ENCODE data around the gene DUSP19. TPM values are rescaled to one million over a fixed set of nuclear protein-coding genes. Genes with fewer than 3 reads are reported as not detected.

Gene DUSP19
- polyA plus RNA-seq, 1 of the 3 experiments (the other 2 are of a cell fraction) = 0.85 TPM

- H3K9me3 ChIP-seq = no peaks in the 10 kb centered on the region
- ChIA-PET POLR2A (no interaction called here), CTCF (interaction anchor here (1.5 kb wide), 1 partner anchor 12 kb away, joined by 3 read pairs; no protein-coding TSS in a partner anchor)
Observed at GRCh38 chr2:183059561-183059960, 19.0 kb upstream of the DUSP19 start.

GRCh38 chr2:183060571-183061231, 17.8 kb upstream of the DUSP19 start:
- WGBS (ENCODE audit: low lambda C conversion rate) = 96% methylated on average over 14 of the region's 14 CpGs
- POLR2A ChIA-PET = no interaction called here
- H3K9me2 ChIP-seq = no peaks in the 10 kb centered on the region
- TF ChIP-seq EZH2phosphoT487 (IDR thresholded peaks at IDR 0.05; ENCODE audit: borderline replicate concordance, low read depth) = no peak
- TF ChIP-seq POLR2AphosphoS5 (IDR thresholded peaks at IDR 0.05; ENCODE audit: low read depth, low read length) = no peak
- no peak for TF ChIP-seq RCOR1 (IDR thresholded peaks at IDR 0.05; ENCODE audit: low read length)
- TF ChIP-seq CTCF (IDR thresholded peaks at IDR 0.05) = no peak
- TF ChIP-seq JUND (IDR thresholded peaks at IDR 0.05) = no peak
- no peak for TF ChIP-seq GABPA (IDR thresholded peaks at IDR 0.05; ENCODE audit: low read depth)
- no peak for TF ChIP-seq ELF1 (IDR thresholded peaks at IDR 0.05)
- TF ChIP-seq TCF12 (IDR thresholded peaks at IDR 0.05) = no peak
- no peak for TF ChIP-seq USF1 (IDR thresholded peaks at IDR 0.05; ENCODE audit: borderline replicate concordance, low read depth)
- no peak for TF ChIP-seq SMC3 (IDR thresholded peaks at IDR 0.05; ENCODE audit: low read depth, low read length)
- no peak for TF ChIP-seq USF2 (IDR thresholded peaks at IDR 0.05; ENCODE audit: borderline replicate concordance, low read depth, low read length)
- TF ChIP-seq NFIC (IDR thresholded peaks at IDR 0.05; ENCODE audit: borderline replicate concordance) = no peak
- no peak for TF ChIP-seq YY1 (IDR thresholded peaks at IDR 0.05; ENCODE audit: low read depth)
- no peak for TF ChIP-seq CHD2 (IDR thresholded peaks at IDR 0.05; ENCODE audit: low read length, partially characterized antibody)

More at GRCh38 chr2:183059561-183059960, 19.0 kb upstream of the DUSP19 start:
- 0 out of 2 replicates have a peak overlapping the region, but pooled peaks have one; percentile 13 for H3K4me2 ChIP-seq
- DNase-seq = no peak
- no peaks in the 10 kb centered on the region for H3K27me3 ChIP-seq (ENCODE audit: insufficient read depth)
- H2AFZ ChIP-seq (ENCODE audit: low read depth) = peak overlapping the region; percentile 61; the same call in 1 of the 2 replicates
- WGBS (ENCODE audit: low lambda C conversion rate) = 9% methylated on average over 1 of the region's 1 CpG
- peaks cover 0 to 5% of the 10 kb centered on the region in 2 experiments; a peak in 2 of 4 replicates for H3K4me1 ChIP-seq (ENCODE audit: control insufficient read depth in 1 of 2, insufficient read depth in 2 of 2, low read depth in 1 of 2, low read length in 1 of 2)
- TF ChIP-seq NFIC (IDR thresholded peaks at IDR 0.05; ENCODE audit: borderline replicate concordance) (peak; percentile 18; the same call in 1 of the 2 replicates), MAX (IDR thresholded peaks at IDR 0.05; ENCODE audit: low read depth) (peak; percentile 32; the same call in 1 of the 2 replicates), JUND (IDR thresholded peaks at IDR 0.05) (peak; percentile 56; the same call in 1 of the 2 replicates), RXRA (IDR thresholded peaks at IDR 0.05; ENCODE audit: borderline replicate concordance, low read depth) (no peak), FOSL2 (IDR thresholded peaks at IDR 0.05; ENCODE audit: borderline replicate concordance, low read depth) (peak; percentile 64; the same call in 1 of the 2 replicates), EP300 (IDR thresholded peaks at IDR 0.05; ENCODE audit: borderline replicate concordance in 1 of 2, low read depth in 1 of 2, low read length in 1 of 2) (peak in 1 of 2 experiments; percentile 13; a peak in 1 of 4 replicates), PBX3 (IDR thresholded peaks at IDR 0.05) (peak; percentile 36), USF2 (IDR thresholded peaks at IDR 0.05; ENCODE audit: borderline replicate concordance, low read depth, low read length) (no peak)
- H3K36me3 ChIP-seq (replicated peaks in 1 of 2; ENCODE audit: control insufficient read depth in 1 of 2, insufficient read depth in 2 of 2, low read length in 1 of 2) = no peaks in the 10 kb centered on the region
- no peaks in the 10 kb centered on the region for H3K79me2 ChIP-seq (ENCODE audit: insufficient read depth)
- H3F3A ChIP-seq (replicated peaks; ENCODE audit: insufficient read depth) = peaks cover 17% of the 10 kb centered on the region
- no peak overlapping the region for H3K9ac ChIP-seq
- H3K4me3 ChIP-seq (ENCODE audit: low read depth in 2 of 2, low read length in 1 of 2) = no peak overlapping the region
- peak overlapping the region; percentile 20 to 73; a peak in 3 of 4 replicates for H3K27ac ChIP-seq (ENCODE audit: low read depth in 2 of 2, low read length in 1 of 2)
- no peaks in the 10 kb centered on the region for H4K20me1 ChIP-seq (ENCODE audit: insufficient read depth)
- no peaks in the 10 kb centered on the region for H3K9me2 ChIP-seq

More at GRCh38 chr2:183060571-183061231, 17.8 kb upstream of the DUSP19 start:
- Histone ChIP-seq H3K36me3 (replicated peaks in 1 of 2; ENCODE audit: control insufficient read depth in 1 of 2, insufficient read depth in 2 of 2, low read length in 1 of 2) (no peaks in the 10 kb centered on the region), H3K27ac (ENCODE audit: low read depth in 2 of 2, low read length in 1 of 2) (no peak overlapping the region), H2AFZ (ENCODE audit: low read depth) (no peak overlapping the region), H3F3A (replicated peaks; ENCODE audit: insufficient read depth) (peaks cover 17% of the 10 kb centered on the region), H3K79me2 (ENCODE audit: insufficient read depth) (no peaks in the 10 kb centered on the region), H3K4me1 (ENCODE audit: control insufficient read depth in 1 of 2, insufficient read depth in 2 of 2, low read depth in 1 of 2, low read length in 1 of 2) (peaks cover 0 to 5% of the 10 kb centered on the region in 2 experiments; a peak in 2 of 4 replicates), H3K27me3 (ENCODE audit: insufficient read depth) (no peaks in the 10 kb centered on the region), H3K4me3 (ENCODE audit: low read depth in 2 of 2, low read length in 1 of 2) (no peak overlapping the region), H3K9me3 (no peaks in the 10 kb centered on the region), H3K4me2 (no peak overlapping the region), H3K9ac (no peak overlapping the region), H4K20me1 (ENCODE audit: insufficient read depth) (no peaks in the 10 kb centered on the region)
- CTCF ChIA-PET = no interaction called here
- DNase-seq = no peak
